MM.1S (cell line): ENCODE measurements around the gene SCAF4.
"Not testable (repeated sequence)": the region's sequence is repeated elsewhere in the genome, so short reads cannot be mapped to it uniquely, and the experiment has no call there.

Experiments
- DNase-seq: peaks from one replicate; pipeline ENCODE4 v3.0.0-alpha.2; 2015
- H2AFZ ChIP-seq: fragments of 300-600 bp; sonication (generic); 2 replicates; pipeline ENCODE4 v1.6.0; 2016; ENCODE audit warnings: antibody characterized with exemption, low read length
- H3F3A ChIP-seq: fragments of 300-600 bp; sonication (generic); 2 replicates; pipeline ENCODE4 v1.6.1; 2016; ENCODE audit warnings: mild to moderate bottlenecking, antibody characterized with exemption, low read length, moderate library complexity, mixed read lengths; ENCODE audit not compliant: insufficient read depth
- H3K27ac ChIP-seq: fragments of 300-600 bp; sonication (generic); 2 replicates; pipeline ENCODE4 v1.5.1; 2016; ENCODE audit warnings: mild to moderate bottlenecking, low read length
- H3K27me3 ChIP-seq: fragments of 300-600 bp; sonication (generic); replicated peaks from 2 replicates; pipeline ENCODE4 v1.6.0; 2016; ENCODE audit warnings: low read length; ENCODE audit not compliant: insufficient read depth
- H3K36me3 ChIP-seq: fragments of 300-600 bp; sonication (generic); replicated peaks from 2 replicates; pipeline ENCODE4 v1.6.1; 2016; ENCODE audit warnings: mild to moderate bottlenecking, low read length, mixed read lengths; ENCODE audit not compliant: insufficient read depth
- H3K4me1 ChIP-seq: fragments of 300-600 bp; sonication (generic); 2 replicates; pipeline ENCODE4 v1.6.1; 2016; ENCODE audit warnings: low read length, mixed read lengths
- H3K4me2 ChIP-seq: fragments of 300-600 bp; sonication (generic); 2 replicates; pipeline ENCODE4 v1.6.0; 2016; ENCODE audit warnings: low read depth, low read length
- H3K4me3 ChIP-seq: fragments of 300-600 bp; sonication (generic); 2 replicates; pipeline ENCODE4 v1.5.1; 2016; ENCODE audit warnings: low read length, mixed read lengths
- H3K79me2 ChIP-seq: fragments of 300-600 bp; sonication (generic); 2 replicates; pipeline ENCODE4 v1.6.1; 2016; ENCODE audit warnings: mixed run types, low read length, mixed read lengths
- H3K9ac ChIP-seq: fragments of 300-600 bp; sonication (generic); 2 replicates; pipeline ENCODE4 v1.6.1; 2016; ENCODE audit warnings: low read length, mixed read lengths
- H3K9me2 ChIP-seq: fragments of 300-600 bp; sonication (generic); replicated peaks from 2 replicates; pipeline ENCODE4 v1.6.1; 2016; ENCODE audit warnings: mild to moderate bottlenecking, low read length, mixed read lengths; ENCODE audit not compliant: insufficient read depth
- H3K9me3 ChIP-seq: fragments of 300-600 bp; sonication (generic); replicated peaks from 2 replicates; pipeline ENCODE4 v1.6.1; 2016; ENCODE audit warnings: mild to moderate bottlenecking, low read length, mixed read lengths; ENCODE audit not compliant: insufficient read depth
- H4K20me1 ChIP-seq: fragments of 300-600 bp; sonication (generic); 2 replicates; pipeline ENCODE4 v1.6.1; 2016; ENCODE audit warnings: mild to moderate bottlenecking, low read length, moderate library complexity, mixed read lengths; ENCODE audit not compliant: insufficient read depth
- EZH2 ChIP-seq: fragments of 300-600 bp; sonication (generic); optimal IDR thresholded peaks from 2 replicates; pipeline ENCODE3; 2017; ENCODE audit warnings: low read depth, mild to moderate bottlenecking, antibody characterized with exemption, low read length, mixed read lengths
- EZH2phosphoT487 ChIP-seq: fragments of 300-600 bp; sonication (generic); IDR thresholded peaks from 2 replicates; pipeline ENCODE4 v1.6.1; 2018; ENCODE audit warnings: antibody characterized with exemption, low read length
- TF ChIP-seq, protein P1 (sequence below): fragments of 300-600 bp; sonication (generic); IDR thresholded peaks from 2 replicates; pipeline ENCODE4 v1.5.1; 2016; ENCODE audit warnings: antibody characterized with exemption, low read length, mixed read lengths

Gene SCAF4

DNA sequence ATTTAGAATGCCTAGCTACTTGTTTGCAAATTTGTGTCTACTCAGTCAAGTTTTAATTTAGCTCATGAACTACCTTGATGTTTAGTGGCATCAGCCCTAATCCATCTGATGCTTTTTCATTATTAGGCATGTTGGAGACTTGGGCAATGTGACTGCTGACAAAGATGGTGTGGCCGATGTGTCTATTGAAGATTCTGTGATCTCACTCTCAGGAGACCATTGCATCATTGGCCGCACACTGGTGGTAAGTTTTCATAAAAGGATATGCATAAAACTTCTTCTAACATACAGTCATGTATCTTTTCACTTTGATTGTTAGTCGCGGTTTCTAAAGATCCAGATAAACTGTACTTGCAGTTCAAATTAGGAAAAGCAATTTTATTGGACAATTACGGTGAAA, 64.8 kb downstream of the SCAF4 start:
- peaks cover 2% of the 10 kb centered on the region for H3K4me1 ChIP-seq
- H4K20me1 ChIP-seq, result peaks cover 15% of the 10 kb centered on the region; the same call in 1 of the 2 replicates
- H3K27me3 ChIP-seq, result no peaks in the 10 kb centered on the region
- H3F3A ChIP-seq, result peaks cover 34% of the 10 kb centered on the region
- no peak overlapping the region for H3K4me3 ChIP-seq
- peaks cover 56% of the 10 kb centered on the region for H3K79me2 ChIP-seq
- H3K4me2 ChIP-seq, result no peak overlapping the region
- no peak overlapping the region for H3K27ac ChIP-seq
- no peak overlapping the region for H3K9ac ChIP-seq
- no peaks in the 10 kb centered on the region for H3K9me2 ChIP-seq
- no peak overlapping the region for H2AFZ ChIP-seq
- H3K36me3 ChIP-seq, result peaks cover 18% of the 10 kb centered on the region
- TF ChIP-seq EZH2, result no peak
- TF ChIP-seq, protein P1, sequence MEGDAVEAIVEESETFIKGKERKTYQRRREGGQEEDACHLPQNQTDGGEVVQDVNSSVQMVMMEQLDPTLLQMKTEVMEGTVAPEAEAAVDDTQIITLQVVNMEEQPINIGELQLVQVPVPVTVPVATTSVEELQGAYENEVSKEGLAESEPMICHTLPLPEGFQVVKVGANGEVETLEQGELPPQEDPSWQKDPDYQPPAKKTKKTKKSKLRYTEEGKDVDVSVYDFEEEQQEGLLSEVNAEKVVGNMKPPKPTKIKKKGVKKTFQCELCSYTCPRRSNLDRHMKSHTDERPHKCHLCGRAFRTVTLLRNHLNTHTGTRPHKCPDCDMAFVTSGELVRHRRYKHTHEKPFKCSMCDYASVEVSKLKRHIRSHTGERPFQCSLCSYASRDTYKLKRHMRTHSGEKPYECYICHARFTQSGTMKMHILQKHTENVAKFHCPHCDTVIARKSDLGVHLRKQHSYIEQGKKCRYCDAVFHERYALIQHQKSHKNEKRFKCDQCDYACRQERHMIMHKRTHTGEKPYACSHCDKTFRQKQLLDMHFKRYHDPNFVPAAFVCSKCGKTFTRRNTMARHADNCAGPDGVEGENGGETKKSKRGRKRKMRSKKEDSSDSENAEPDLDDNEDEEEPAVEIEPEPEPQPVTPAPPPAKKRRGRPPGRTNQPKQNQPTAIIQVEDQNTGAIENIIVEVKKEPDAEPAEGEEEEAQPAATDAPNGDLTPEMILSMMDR, result no peak
- no peak for TF ChIP-seq EZH2phosphoT487
- no peak for DNase-seq
- no peaks in the 10 kb centered on the region for H3K9me3 ChIP-seq

DNA sequence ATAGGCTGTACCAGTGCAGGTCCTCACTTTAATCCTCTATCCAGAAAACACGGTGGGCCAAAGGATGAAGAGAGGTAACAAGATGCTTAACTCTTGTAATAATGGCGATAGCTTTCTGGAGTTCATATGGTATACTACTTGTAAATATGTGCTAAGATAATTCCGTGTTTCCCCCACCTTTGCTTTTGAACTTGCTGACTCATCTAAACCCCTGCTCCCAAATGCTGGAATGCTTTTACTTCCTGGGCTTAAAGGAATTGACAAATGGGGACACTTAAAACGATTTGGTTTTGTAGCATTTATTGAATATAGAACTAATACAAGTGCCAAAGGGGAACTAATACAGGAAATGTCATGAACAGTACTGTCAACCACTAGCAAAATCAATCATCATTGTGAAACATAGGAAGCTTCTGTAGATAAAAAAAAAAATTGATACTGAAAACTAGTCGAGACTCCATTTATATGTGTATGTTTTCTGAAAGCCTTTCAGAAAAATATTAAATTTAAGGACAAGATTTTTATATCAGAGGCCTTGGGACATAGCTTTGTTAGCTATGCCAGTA, 65.4 kb downstream of the SCAF4 start:
- H3K4me1 ChIP-seq, result peaks cover 9% of the 10 kb centered on the region
- no peak overlapping the region for H3K4me3 ChIP-seq
- H3K36me3 ChIP-seq, result peaks cover 25% of the 10 kb centered on the region
- H3K9me3 ChIP-seq, result no peaks in the 10 kb centered on the region
- peaks cover 62% of the 10 kb centered on the region for H3K79me2 ChIP-seq
- no peak overlapping the region for H3K9ac ChIP-seq
- no peak overlapping the region for H3K4me2 ChIP-seq
- peaks cover 34% of the 10 kb centered on the region for H3F3A ChIP-seq
- H3K9me2 ChIP-seq, result no peaks in the 10 kb centered on the region
- H2AFZ ChIP-seq, result no peak overlapping the region
- TF ChIP-seq EZH2 (no peak), EZH2phosphoT487 (no peak)
- TF ChIP-seq, protein P1, result no peak
- H4K20me1 ChIP-seq, result peaks cover 21% of the 10 kb centered on the region; the same call in 1 of the 2 replicates
- H3K27me3 ChIP-seq, result no peaks in the 10 kb centered on the region
- no peak overlapping the region for H3K27ac ChIP-seq
- DNase-seq, result no peak

DNA sequence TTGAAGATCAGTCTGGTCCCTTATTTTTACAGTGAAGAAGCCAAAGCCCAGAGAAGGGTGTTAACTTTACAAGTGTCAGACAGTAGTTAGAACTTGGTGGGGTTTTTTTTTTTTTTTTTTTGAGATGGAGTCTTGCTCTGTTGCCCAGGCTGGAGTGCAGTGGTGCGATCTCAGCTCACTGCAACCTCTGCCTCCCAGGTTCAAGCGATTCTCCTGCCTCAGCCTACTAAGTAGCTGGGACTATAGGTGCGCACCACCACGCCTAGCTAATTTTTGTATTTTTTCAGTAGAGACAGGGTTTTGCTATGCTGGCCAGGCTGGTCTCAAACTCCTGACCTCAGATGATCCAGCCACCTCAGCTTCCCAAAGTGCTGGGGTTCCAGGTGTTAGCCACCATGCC, 66.0 kb downstream of the SCAF4 start:
- H4K20me1 ChIP-seq, result peaks cover 21% of the 10 kb centered on the region; the same call in 1 of the 2 replicates
- H3K9ac ChIP-seq, H2AFZ ChIP-seq, H3K4me2 ChIP-seq, H3K27me3 ChIP-seq, H3K4me3 ChIP-seq, DNase-seq, H3K9me2 ChIP-seq, H3K9me3 ChIP-seq, H3K27ac ChIP-seq: not testable (repeated sequence)
- peaks cover 13% of the 10 kb centered on the region for H3K4me1 ChIP-seq
- peaks cover 26% of the 10 kb centered on the region for H3K36me3 ChIP-seq
- H3F3A ChIP-seq, result peaks cover 27% of the 10 kb centered on the region; the same call in 1 of the 2 replicates
- peaks cover 69% of the 10 kb centered on the region for H3K79me2 ChIP-seq

DNA sequence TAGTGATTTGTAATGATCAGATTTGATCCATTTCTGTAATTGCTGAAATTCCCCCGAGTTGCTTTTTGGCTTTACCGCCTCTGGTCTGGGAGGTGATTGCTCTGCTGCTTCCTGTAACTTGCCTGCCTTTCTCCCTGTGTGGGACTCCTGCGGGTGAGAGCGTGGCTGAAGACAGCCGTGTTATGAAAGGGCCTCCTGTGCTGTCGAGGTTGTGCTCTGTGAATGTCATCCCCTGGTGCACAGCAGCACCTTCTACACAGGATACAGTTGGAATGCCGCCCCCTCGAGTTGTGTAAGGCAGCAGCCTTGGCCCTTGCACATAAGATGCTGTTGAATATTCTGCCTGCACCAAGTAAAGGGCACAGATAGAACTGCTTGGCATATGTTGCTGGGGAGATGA, 66.5 kb downstream of the SCAF4 start:
- Histone ChIP-seq H3K36me3 (peaks cover 26% of the 10 kb centered on the region), H3K9me3 (no peaks in the 10 kb centered on the region), H2AFZ (no peak overlapping the region), H3K4me1 (peaks cover 13% of the 10 kb centered on the region), H3K4me2 (no peak overlapping the region), H3K27me3 (no peaks in the 10 kb centered on the region), H3K9me2 (no peaks in the 10 kb centered on the region), H3K79me2 (peaks cover 74% of the 10 kb centered on the region), H3K4me3 (no peak overlapping the region), H3K27ac (no peak overlapping the region), H4K20me1 (peaks cover 21% of the 10 kb centered on the region; the same call in 1 of the 2 replicates), H3K9ac (no peak overlapping the region), H3F3A (peaks cover 24% of the 10 kb centered on the region)
- no peak for DNase-seq
- no peak for TF ChIP-seq EZH2
- TF ChIP-seq EZH2phosphoT487, result no peak
- TF ChIP-seq, protein P1, result no peak
